HG02798 (cell line): ENCODE measurements around the gene SYT8.
"Not testable (repeated sequence)": the region's sequence is repeated elsewhere in the genome, so short reads cannot be mapped to it uniquely, and the experiment has no call there.

Experiments
- ATAC-seq: cut with Tn5 transposase; IDR thresholded peaks from one replicate; pipeline ENCODE4 v1.9.1; 2021; ENCODE audit warnings: mild to moderate bottlenecking; ENCODE audit not compliant: unreplicated experiment, poor library complexity

The SYT8 gene

DNA sequence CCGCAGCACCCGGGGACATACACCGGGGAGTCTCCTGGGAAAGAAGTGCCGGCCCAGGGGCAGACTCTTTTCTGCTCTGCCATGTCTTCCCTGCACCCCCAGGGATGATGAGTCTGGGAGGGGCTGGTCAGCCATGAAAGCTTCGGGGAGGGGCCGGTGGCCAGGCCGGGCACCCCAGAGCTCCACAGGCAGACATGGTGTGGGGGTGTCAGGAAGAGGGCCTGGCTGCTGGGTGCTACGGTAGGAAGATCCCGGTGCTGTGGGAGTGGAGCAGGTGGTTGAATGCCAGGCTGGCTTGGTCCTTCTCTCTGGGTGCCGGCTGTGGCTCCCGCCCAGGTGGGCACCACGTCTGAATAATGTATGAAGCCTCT, 35.5 kb downstream of the SYT8 start:
- no peak for ATAC-seq

DNA sequence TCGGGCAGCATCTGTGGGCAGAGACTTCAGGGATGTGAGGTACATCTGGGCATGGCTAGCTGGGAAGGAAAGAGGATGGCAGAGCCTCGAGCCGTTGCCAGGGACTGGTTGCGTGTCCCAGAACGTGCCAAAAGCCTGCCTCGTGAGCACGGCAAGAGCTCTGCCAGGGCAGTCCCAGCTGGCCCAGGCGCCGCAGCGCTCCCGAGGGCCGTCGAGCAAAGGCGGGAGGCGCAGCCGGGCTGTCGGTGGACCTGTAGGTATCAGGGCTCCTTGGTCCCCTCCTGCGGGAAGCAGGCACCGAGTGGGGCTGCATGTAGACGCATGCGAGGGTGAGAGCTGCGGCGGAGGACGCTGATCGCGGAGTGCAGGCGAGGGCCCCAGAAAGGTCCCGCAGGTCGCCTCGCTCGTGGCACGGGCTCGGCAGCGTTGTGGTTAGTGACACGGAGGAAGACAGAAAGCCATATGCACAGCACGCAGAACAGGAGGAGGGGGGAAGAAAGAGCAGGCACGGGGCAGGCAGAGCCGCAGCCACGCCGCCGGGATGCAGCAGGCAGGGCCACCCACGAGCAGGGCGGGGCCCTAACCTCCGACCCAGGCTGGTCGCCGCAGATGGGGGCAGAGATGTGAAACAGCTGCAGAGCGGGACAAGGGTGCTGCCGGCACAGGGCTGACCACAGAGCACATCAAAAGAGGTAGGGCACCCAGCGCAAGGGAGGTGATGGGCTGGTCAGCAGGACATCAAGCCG, 36.1 kb downstream of the SYT8 start:
- no peak for ATAC-seq

DNA sequence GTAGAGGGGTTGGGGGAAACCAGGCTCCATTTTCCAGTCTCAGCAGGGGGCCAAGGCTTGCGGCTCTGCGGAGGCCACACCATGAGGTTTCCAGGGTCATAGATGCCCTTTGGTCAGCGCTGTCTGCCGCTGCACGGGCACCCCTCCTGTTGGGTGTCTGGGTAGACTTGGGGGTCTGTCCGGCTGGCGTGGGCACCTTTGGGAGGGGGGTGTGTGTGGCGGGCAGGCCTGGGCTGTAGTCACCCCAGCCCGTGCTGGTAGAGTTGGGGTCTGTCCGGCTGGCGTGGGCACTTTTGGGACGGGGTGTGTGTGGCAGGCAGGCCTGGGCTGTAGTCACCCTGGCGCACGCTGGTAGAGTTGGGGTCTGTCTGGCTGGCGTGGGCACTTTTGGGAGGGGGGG, 36.7 kb downstream of the SYT8 start:
- ATAC-seq: no peak

DNA sequence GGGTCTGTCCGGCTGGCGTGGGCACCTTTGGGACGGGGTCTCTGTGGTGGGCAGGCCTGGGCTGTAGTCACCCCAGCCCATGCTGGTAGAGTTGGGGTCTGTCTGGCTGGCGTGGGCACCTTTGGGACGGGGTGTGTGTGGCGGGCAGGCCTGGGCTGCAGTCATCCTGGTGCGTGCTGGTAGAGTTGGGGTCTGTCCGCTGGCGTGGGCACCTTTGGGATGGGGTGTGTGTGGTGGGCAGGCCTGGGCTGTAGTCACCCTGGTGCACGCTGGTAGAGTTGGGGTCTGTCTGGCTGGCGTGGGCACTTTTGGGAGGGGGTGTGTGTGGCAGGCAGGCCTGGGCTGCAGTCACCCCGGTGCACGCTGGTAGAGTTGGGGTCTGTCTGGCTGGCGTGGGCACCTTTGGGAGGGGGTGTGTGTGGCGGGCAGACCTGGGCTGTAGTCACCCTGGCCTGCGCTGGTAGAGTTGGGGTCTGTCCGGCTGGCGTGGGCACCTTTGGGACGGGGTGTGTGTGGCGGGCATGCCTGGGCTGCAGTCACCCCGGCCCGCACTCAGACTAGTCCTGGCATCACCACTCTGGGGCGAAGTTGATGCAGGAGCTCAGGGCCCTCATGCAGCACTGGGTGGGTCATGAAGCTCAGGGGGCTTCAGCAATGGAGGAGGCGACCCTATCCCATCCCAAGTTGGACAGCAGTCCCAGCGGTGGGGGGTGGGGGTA, 37.6 kb downstream of the SYT8 start:
- ATAC-seq: no peak

DNA sequence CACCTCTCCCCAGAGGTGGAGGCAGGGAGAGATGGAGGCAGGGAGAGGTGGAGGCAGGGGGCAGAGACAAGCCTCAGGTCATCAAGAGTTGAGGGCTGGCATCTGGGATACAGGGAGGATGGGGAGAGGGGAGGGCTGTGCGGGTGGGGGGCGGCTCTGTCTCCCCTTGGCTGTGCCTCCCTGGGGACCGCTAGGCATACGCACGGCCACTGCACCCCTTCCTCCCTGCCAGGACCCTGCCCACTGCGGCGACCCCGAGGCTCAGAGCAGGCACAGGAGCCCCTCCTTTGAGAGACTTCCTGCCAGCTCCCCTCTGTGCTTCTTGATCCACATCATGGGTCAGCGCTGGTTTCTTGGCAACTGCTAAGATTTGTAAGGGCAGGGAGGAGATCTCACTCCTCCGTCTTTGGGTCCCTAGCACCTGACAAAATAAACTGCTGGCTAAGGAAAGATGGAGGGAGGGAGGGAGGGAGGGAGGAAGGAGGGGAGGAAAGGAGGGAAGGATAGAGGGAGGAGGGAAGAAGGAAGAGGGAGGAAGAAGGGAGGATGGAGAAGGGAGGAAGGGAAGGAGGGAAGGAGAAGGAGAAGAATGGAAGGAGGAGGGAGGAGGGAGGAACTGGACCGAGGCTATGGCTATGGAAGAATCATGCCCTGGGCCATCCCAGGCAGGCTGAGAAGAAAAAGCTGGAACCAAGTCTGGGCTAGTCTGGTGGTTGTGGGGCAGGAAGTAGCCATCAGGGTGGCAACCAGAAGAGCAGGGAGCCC, 38.4 kb downstream of the SYT8 start:
- no peak for ATAC-seq

DNA sequence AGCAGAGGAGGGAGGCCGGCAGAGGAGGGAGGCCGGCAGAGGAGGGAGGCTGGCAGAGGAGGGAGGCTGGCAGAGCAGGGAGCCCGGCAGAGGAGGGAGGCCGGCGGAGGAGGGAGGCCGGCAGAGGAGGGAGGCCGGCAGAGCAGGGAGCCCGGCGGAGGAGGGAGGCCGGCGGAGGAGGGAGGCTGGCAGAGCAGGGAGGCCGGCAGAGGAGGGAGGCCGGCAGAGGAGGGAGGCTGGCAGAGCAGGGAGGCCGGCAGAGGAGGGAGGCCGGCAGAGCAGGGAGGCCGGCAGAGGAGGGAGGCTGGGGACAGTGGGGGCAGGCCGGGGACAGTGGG, 39.0 kb downstream of the SYT8 start:
- not testable (repeated sequence) for ATAC-seq

- ATAC-seq: not testable (repeated sequence)
Measured at GRCh38 chr11:1874441-1875092, 39.8 kb downstream of the SYT8 start.

DNA sequence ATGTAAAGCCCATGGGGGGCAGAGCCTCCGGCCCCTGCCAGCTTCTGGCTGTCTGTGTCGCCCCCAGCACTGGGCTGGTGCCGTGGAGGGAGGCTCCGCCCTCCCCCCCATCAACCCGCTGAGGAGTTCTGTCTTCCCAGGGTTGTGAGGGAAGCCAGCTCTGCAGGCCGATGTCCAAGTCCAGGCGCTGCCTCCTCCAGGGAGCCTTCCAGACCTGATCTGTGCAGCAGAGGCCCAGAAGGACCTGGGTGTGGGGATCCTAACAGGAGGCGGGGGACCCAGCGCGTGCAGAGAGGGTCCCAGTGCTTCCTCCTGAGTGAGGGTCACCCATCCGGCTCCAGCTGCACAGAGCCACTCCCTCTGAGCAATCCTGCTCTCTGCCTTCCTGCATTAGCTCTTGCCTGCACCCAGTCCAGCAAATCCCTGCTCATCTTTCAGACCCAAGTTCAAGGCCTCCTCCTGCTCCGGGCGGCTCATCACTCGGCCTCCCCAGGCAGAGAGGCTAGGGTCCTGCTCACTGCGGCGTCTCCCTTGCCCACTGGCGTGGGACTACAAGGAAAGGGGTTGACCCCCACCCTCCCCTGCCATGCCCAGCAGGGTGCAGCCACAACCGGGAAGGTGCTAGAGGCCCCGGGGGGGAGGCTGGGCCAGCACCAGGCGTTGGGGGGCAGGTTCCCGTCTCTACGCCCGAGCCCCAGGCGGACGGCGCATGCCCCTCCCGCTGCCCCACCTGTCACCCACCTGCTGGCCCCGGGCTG, 40.5 kb downstream of the SYT8 start:
- ATAC-seq: no peak

DNA sequence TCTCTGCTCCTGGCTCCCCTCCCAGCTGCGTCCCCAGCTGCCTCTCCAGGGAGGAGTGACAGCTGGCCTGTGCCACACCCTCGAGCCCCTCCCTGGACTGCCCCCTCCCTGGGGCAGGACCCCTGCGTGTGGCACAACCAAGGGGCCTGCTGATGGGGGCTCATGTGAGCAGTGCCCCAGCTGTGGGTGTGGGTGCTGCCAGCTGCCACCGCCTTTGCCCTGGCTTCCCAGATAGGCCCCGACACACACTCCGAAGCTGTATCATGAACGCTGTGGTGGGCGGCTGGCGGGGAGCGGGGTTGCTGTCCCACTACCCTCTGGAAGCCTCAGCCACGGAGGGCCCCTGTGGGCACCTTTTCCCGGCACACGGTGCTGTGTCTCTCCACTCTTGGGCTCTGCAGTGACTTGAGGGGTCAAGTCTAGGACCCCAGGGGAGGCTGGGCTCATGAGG, 41.1 kb downstream of the SYT8 start:
- not testable (repeated sequence) for ATAC-seq

GRCh38 chr11:1876361-1877063, 41.7 kb downstream of the SYT8 start:
- ATAC-seq: no peak

GRCh38 chr11:1877211-1878136, 42.7 kb downstream of the SYT8 start:
- ATAC-seq: no peak

GRCh38 chr11:1878137-1879031, 43.6 kb downstream of the SYT8 start:
- no peak for ATAC-seq

DNA sequence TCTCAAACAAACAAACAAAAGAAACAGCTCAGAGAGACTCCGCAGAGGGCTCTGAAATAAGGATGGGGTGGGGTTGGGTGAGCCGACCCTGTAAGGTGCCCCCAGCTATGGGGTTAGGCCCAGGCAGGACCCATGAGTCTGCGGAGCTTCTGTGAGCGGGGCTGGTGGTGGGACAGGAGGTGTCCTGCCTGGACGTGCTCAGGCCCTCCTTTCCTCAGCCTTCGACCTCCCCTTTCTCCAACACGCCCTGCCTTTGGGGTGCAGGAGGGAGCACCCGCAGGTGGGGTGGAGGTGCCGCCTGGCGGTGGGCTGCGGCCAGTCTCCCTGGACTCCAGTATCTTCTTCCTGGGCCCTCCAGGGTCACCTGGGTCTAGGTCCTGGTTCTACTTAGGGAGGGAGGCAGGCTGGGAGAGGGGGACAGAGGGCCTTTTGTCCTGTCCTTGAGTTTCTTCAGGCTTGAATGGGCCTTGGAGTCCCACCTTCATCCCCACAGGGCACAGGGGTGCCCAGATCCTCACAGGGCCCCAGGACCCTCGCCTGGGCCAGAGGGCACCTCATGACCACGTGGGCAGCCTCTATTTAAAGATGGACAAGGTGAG, 44.7 kb downstream of the SYT8 start:
- no peak for ATAC-seq

GRCh38 chr11:1879941-1880720, 45.3 kb downstream of the SYT8 start:
- ATAC-seq: no peak

DNA sequence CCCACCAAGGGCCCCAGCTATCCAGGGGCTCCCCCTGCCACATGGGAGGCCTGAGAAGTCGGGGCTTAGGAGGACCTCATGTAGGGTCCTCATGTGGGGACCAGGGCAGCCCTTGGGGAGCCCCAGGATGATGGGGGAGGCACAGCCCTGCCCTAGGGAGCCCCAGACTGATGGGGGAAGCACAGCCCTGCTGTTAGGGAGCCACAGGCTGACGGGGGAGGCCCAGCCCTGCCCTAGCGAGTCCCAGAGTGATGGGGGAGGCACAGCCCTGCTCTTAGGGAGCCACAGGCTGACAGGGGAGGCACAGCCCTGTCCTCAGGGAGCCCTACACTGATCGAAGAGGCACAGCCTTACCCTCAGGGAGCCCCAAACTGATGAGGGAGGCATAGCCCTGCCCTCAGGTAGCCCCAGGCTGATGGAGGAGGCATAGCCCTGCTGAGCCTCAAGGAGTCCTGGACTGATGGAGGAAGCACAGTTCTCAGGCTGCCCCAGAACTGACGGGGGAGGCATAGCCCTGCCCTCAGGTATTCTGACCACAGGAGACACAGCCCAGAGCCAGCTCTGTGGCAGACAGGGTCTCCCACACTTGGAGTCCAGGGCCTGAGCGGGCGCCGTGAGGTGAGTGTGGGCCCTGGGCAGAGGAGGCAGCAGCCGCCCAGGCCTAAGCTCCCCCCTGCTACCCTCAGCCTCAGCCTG, 46.1 kb downstream of the SYT8 start:
- ATAC-seq: no peak
